Right atrium auricular region (tissue), 2 donors: ENCODE data around the gene PNRC1. TPM values are rescaled to one million over a fixed set of nuclear protein-coding genes. Genes with fewer than 3 reads are reported as not detected.
"Not testable (repeated sequence)": the region's sequence is repeated elsewhere in the genome, so short reads cannot be mapped to it uniquely, and the experiment has no call there.

ENCODE experiments used
- DNase-seq: peaks from one replicate; pipeline ENCODE4 v3.0.0-alpha.2; 2019; ENCODE audit warnings: low spot score
- H3K27ac ChIP-seq, 2 donors: fragments of 200-600 bp; sonication (generic); 1 replicate in 1 of 2; 2 replicates in 1 of 2; pipeline ENCODE4 v1.5.1; 2016 to 2019
- H3K27me3 ChIP-seq, 2 donors: fragments of 200-600 bp; sonication (generic); one replicate each; pipeline versions ENCODE4 v1.5.1 to v1.6.0; 2017 to 2019
- H3K36me3 ChIP-seq: fragments of 200-600 bp; sonication (generic); one replicate; pipeline ENCODE4 v1.5.1; 2016
- H3K4me1 ChIP-seq, 2 donors: fragments of 200-600 bp; sonication (generic); one replicate each; pipeline versions ENCODE4 v1.5.1 to v1.6.0; 2017 to 2019
- H3K4me3 ChIP-seq, 2 donors: fragments of 200-600 bp; sonication (generic); 1 replicate in 1 of 2; 2 replicates in 1 of 2; pipeline ENCODE4 v1.5.1; 2017 to 2019; ENCODE audit warnings: mild to moderate bottlenecking in 1 of 2, moderate library complexity in 1 of 2
- H3K9me3 ChIP-seq, 2 donors: fragments of 200-600 bp; sonication (generic); one replicate each; pipeline ENCODE4 v1.5.1; 2019
- CTCF ChIP-seq, 2 donors: fragments of 200-600 bp; sonication (generic); IDR thresholded peaks; one replicate each; pipeline ENCODE4 v1.5.1; 2019; ENCODE audit warnings: antibody characterized with exemption in 2 of 2
- total RNA-seq, 2 donors: library from RNA; depleted of rRNA; stranded (reverse); fragments of >200 nt; gene quantifications; one replicate each; pipeline ENCODE4 v1.1.0, GENCODE V29; 2016

Gene PNRC1
- total RNA-seq, 2 donors from 2014 or later, result 180 to 201 TPM

- no peak overlapping the region for H3K27ac ChIP-seq
- TF ChIP-seq CTCF (IDR thresholded peaks at IDR 0.05), result no peak
- no peaks in the 10 kb centered on the region for H3K27me3 ChIP-seq
- no peak overlapping the region for H3K4me3 ChIP-seq
- no peaks in the 10 kb centered on the region for H3K9me3 ChIP-seq
- no peak for DNase-seq
- no peaks in the 10 kb centered on the region for H3K4me1 ChIP-seq
- H3K36me3 ChIP-seq, result no peaks in the 10 kb centered on the region
Observed at GRCh38 chr6:89063881-89064280, 16.7 kb upstream of the PNRC1 start.

GRCh38 chr6:89064931-89065330 is 15.6 kb upstream of the PNRC1 start:
- not testable (repeated sequence) for H3K4me3 ChIP-seq, H3K9me3 ChIP-seq, H3K36me3 ChIP-seq

GRCh38 chr6:89066121-89066520 is 14.4 kb upstream of the PNRC1 start:
- not testable (repeated sequence) for H3K27ac ChIP-seq, H3K4me3 ChIP-seq, DNase-seq, H3K4me1 ChIP-seq, H3K36me3 ChIP-seq, H3K27me3 ChIP-seq, H3K9me3 ChIP-seq

More at GRCh38 chr6:89064931-89065330, 15.6 kb upstream of the PNRC1 start:
- H3K4me1 ChIP-seq, DNase-seq, H3K27ac ChIP-seq, H3K27me3 ChIP-seq: not testable (repeated sequence)

- no peak overlapping the region for H3K27ac ChIP-seq
- H3K36me3 ChIP-seq, result no peaks in the 10 kb centered on the region
Observed at GRCh38 chr6:89066940-89067646, 13.5 kb upstream of the PNRC1 start.

GRCh38 chr6:89067796-89068195 is 12.8 kb upstream of the PNRC1 start:
- DNase-seq, result no peak
- no peaks in the 10 kb centered on the region for H3K27me3 ChIP-seq
- no peak for TF ChIP-seq CTCF (IDR thresholded peaks at IDR 0.05)

More at GRCh38 chr6:89066940-89067646, 13.5 kb upstream of the PNRC1 start:
- H3K4me1 ChIP-seq, result no peaks in the 10 kb centered on the region
- no peak for DNase-seq
- no peak overlapping the region for H3K4me3 ChIP-seq
- no peaks in the 10 kb centered on the region for H3K9me3 ChIP-seq
- no peak for TF ChIP-seq CTCF (IDR thresholded peaks at IDR 0.05)
- H3K27me3 ChIP-seq, result no peaks in the 10 kb centered on the region

GRCh38 chr6:89068695-89069094 is 11.9 kb upstream of the PNRC1 start:
- no peaks in the 10 kb centered on the region for H3K4me1 ChIP-seq
- DNase-seq, result no peak
- TF ChIP-seq CTCF (IDR thresholded peaks at IDR 0.05), result no peak

More at GRCh38 chr6:89067796-89068195, 12.8 kb upstream of the PNRC1 start:
- Histone ChIP-seq H3K36me3 (no peaks in the 10 kb centered on the region), H3K9me3 (no peaks in the 10 kb centered on the region), H3K27ac (no peak overlapping the region), H3K4me1 (no peaks in the 10 kb centered on the region), H3K4me3 (no peak overlapping the region)

More at GRCh38 chr6:89068695-89069094, 11.9 kb upstream of the PNRC1 start:
- Histone ChIP-seq H3K4me3 (no peak overlapping the region), H3K36me3 (no peaks in the 10 kb centered on the region), H3K9me3 (no peaks in the 10 kb centered on the region), H3K27ac (no peak overlapping the region), H3K27me3 (no peaks in the 10 kb centered on the region)
